Chondrocyte (in vitro differentiated cells): Measurements from ENCODE around the gene RND3. TPM values are rescaled to one million over a fixed set of nuclear protein-coding genes. Genes with fewer than 3 reads are reported as not detected.

ENCODE experiments used
- DNase-seq: peaks from one replicate; pipeline ENCODE4 v3.0.0; 2021; ENCODE audit warnings: mixed read lengths, low spot score
- H3K27ac Mint-ChIP-seq: one replicate; pipeline ENCODE4 v1.8.0; 2021; ENCODE audit warnings: mild to moderate bottlenecking, moderate library complexity, mixed read lengths; ENCODE audit not compliant: unreplicated experiment
- H3K27me3 Mint-ChIP-seq: 2 replicates; pipeline ENCODE4 v1.8.0; 2021; ENCODE audit warnings: low read depth, mixed read lengths
- H3K36me3 Mint-ChIP-seq: 2 replicates; pipeline ENCODE4 v1.8.0; 2021; ENCODE audit warnings: low read depth, mixed read lengths
- H3K4me1 Mint-ChIP-seq: 2 replicates; pipeline ENCODE4 v1.8.0; 2021; ENCODE audit warnings: low read depth, mild to moderate bottlenecking, mixed read lengths
- H3K4me3 Mint-ChIP-seq: one replicate; pipeline ENCODE4 v1.8.0; 2021; ENCODE audit warnings: mild to moderate bottlenecking, moderate library complexity, mixed read lengths; ENCODE audit not compliant: unreplicated experiment
- H3K9me3 Mint-ChIP-seq: 2 replicates; pipeline ENCODE4 v1.8.0; 2021; ENCODE audit warnings: low read depth, mixed read lengths
- CTCF ChIP-seq: fragments of 200-600 bp; sonication (generic); IDR thresholded peaks from 2 replicates; pipeline ENCODE4 v1.5.0; 2021; ENCODE audit warnings: antibody characterized with exemption, mild to moderate bottlenecking, moderate library complexity
- total RNA-seq: library from RNA; stranded (reverse); gene quantifications from 3 replicates; pipeline ENCODE4 v1.2.1, GENCODE V29; 2021

The RND3 gene
- total RNA-seq, 1 donor from 2014 or later, result 124 TPM

GRCh38 chr2:150474326-150475074 is 13.0 kb downstream of the RND3 start:
- Mint-ChIP-seq H3K27ac (peak overlapping the region; percentile 75), H3K27me3 (no peaks in the 10 kb centered on the region), H3K4me3 (no peak overlapping the region), H3K9me3 (no peaks in the 10 kb centered on the region), H3K4me1 (peaks cover 98% of the 10 kb centered on the region), H3K36me3 (peaks cover 57% of the 10 kb centered on the region)
- no peak for TF ChIP-seq CTCF
- DNase-seq, result no peak

GRCh38 chr2:150473767-150474166 is 13.7 kb downstream of the RND3 start:
- H3K4me3 Mint-ChIP-seq, result no peak overlapping the region

GRCh38 chr2:150472511-150472899 is 15.0 kb downstream of the RND3 start:
- TF ChIP-seq CTCF, result no peak
- Mint-ChIP-seq H3K27me3 (no peaks in the 10 kb centered on the region), H3K4me1 (peaks cover 96% of the 10 kb centered on the region), H3K36me3 (peaks cover 67% of the 10 kb centered on the region), H3K4me3 (no peak overlapping the region), H3K27ac (peak overlapping the region; percentile 83), H3K9me3 (no peaks in the 10 kb centered on the region)
- no peak for DNase-seq

More at GRCh38 chr2:150473767-150474166, 13.7 kb downstream of the RND3 start:
- Mint-ChIP-seq H3K27ac (peak overlapping the region; percentile 83), H3K4me1 (peaks cover 98% of the 10 kb centered on the region), H3K36me3 (peaks cover 64% of the 10 kb centered on the region), H3K27me3 (no peaks in the 10 kb centered on the region), H3K9me3 (no peaks in the 10 kb centered on the region)
- no peak for DNase-seq
- TF ChIP-seq CTCF, result no peak

GRCh38 chr2:150471813-150472510 is 15.5 kb downstream of the RND3 start:
- Mint-ChIP-seq H3K27me3 (no peaks in the 10 kb centered on the region), H3K36me3 (peaks cover 65% of the 10 kb centered on the region), H3K27ac (peak overlapping the region; percentile 83), H3K9me3 (no peaks in the 10 kb centered on the region), H3K4me1 (peaks cover 96% of the 10 kb centered on the region), H3K4me3 (no peak overlapping the region)
- no peak for DNase-seq
- no peak for TF ChIP-seq CTCF

- no peaks in the 10 kb centered on the region for H3K27me3 Mint-ChIP-seq
- TF ChIP-seq CTCF, result no peak
- no peak for DNase-seq
- no peak overlapping the region for H3K27ac Mint-ChIP-seq
- H3K4me3 Mint-ChIP-seq, result no peak overlapping the region
- peaks cover 63% of the 10 kb centered on the region for H3K36me3 Mint-ChIP-seq
- peaks cover 95% of the 10 kb centered on the region for H3K4me1 Mint-ChIP-seq
- H3K9me3 Mint-ChIP-seq, result no peaks in the 10 kb centered on the region
Measured at GRCh38 chr2:150470435-150470834, 17.0 kb downstream of the RND3 start.
